GM12891 (cell line): Measurements from ENCODE around the gene CAPN1.

Experiments
- POLR2A ChIP-seq: IDR thresholded peaks from 2 replicates; pipeline ENCODE4 v1.6.1; 2011; ENCODE audit warnings: low read depth, low read length, control low read depth
- POLR2AphosphoS5 ChIP-seq: IDR thresholded peaks from 2 replicates; pipeline ENCODE4 v1.6.1; 2011; ENCODE audit warnings: low read depth, low read length, control low read depth
- POU2F2 ChIP-seq: IDR thresholded peaks from 2 replicates; pipeline ENCODE4 v1.6.1; 2011; ENCODE audit warnings: low read depth, mild to moderate bottlenecking, control low read depth, low read length, moderate library complexity
- SPI1 ChIP-seq: IDR thresholded peaks from 2 replicates; pipeline ENCODE4 v1.6.1; 2011; ENCODE audit warnings: low read depth, low read length, control low read depth

- TF ChIP-seq SPI1: no peak
- TF ChIP-seq POU2F2: no peak
- no peak for TF ChIP-seq POLR2AphosphoS5
- no peak for TF ChIP-seq POLR2A
Measured at GRCh38 chr11:65213322-65214211, 31.8 kb downstream of the CAPN1 start.
